Vagina (tissue), 2 donors: Measurements from ENCODE around the gene STK24.

Experiments
- CTCF ChIP-seq, 3 experiments: fragments of 450-650 bp in 2 of 3; fragments of 200-600 bp in 1 of 3; sonication (generic) in 1 of 3; IDR thresholded peaks; one replicate each; pipeline ENCODE4 v1.5.1; 2017 to 2019; ENCODE audit warnings: antibody characterized with exemption in 3 of 3, mild to moderate bottlenecking in 2 of 3, moderate library complexity in 2 of 3
- POLR2A ChIP-seq, 2 donors: fragments of 450-650 bp; IDR thresholded peaks; one replicate each; pipeline ENCODE4 v1.6.1; 2017; ENCODE audit warnings: antibody characterized with exemption in 2 of 2, mild to moderate bottlenecking in 2 of 2, moderate library complexity in 2 of 2
- POLR2AphosphoS5 ChIP-seq, 2 donors: sonication (generic); formaldehyde crosslinking; IDR thresholded peaks; one replicate each; pipeline ENCODE4 v1.9.0; 2017; ENCODE audit warnings: antibody characterized with exemption in 2 of 2, mild to moderate bottlenecking in 2 of 2, low read depth in 1 of 2; ENCODE audit not compliant: insufficient read depth in 1 of 2

GRCh38 chr13:98458431-98458830, 118.5 kb downstream of the STK24 start:
- no peak for TF ChIP-seq CTCF (IDR thresholded peaks at IDR 0.05)
- no peak for TF ChIP-seq POLR2AphosphoS5 (IDR thresholded peaks at IDR 0.05; ENCODE audit: insufficient read depth in 1 of 2, low read depth in 1 of 2)
- no peak for TF ChIP-seq POLR2A (IDR thresholded peaks at IDR 0.05)
